ENCODE data around the gene FTCD. TPM values are rescaled to one million over a fixed set of nuclear protein-coding genes. Genes with fewer than 3 reads are reported as not detected.

The FTCD gene
- total RNA-seq, 1 donor from 2014 or later, result 0.30 TPM

- DNase-seq (ENCODE audit: low read depth), result no peak
Observed at GRCh38 chr21:46093668-46094400, 61.5 kb downstream of the FTCD start.

- DNase-seq (ENCODE audit: low read depth), result no peak
Observed at GRCh38 chr21:46092811-46093667, 62.3 kb downstream of the FTCD start.

GRCh38 chr21:46092026-46092764 is 63.2 kb downstream of the FTCD start:
- no peak for DNase-seq (ENCODE audit: low read depth)

- DNase-seq (ENCODE audit: low read depth), result no peak
Observed at GRCh38 chr21:46091631-46092025, 63.8 kb downstream of the FTCD start.

GRCh38 chr21:46091118-46091517 is 64.3 kb downstream of the FTCD start:
- no peak for DNase-seq (ENCODE audit: low read depth)

- no peak for DNase-seq (ENCODE audit: low read depth)
Observed at GRCh38 chr21:46089285-46089684, 66.1 kb downstream of the FTCD start.

GRCh38 chr21:46088189-46088588 is 67.2 kb downstream of the FTCD start:
- DNase-seq (ENCODE audit: low read depth), result no peak

- no peak for DNase-seq (ENCODE audit: low read depth)
Observed at GRCh38 chr21:46087641-46088040, 67.7 kb downstream of the FTCD start.

Other genes starting within 250 kb of the FTCD start
- 52.1 and 53.2 TPM in 2 replicates for gene COL6A1, start 173.8 kb downstream of the FTCD start, total RNA-seq
- 60.7 and 70.2 TPM in 2 replicates for gene COL6A2, start 57.5 kb downstream of the FTCD start, total RNA-seq
- 1.9 and 4.5 TPM in 2 replicates for gene SPATC1L, start 28.9 kb upstream of the FTCD start, total RNA-seq
- 34.2 and 80.6 TPM in 2 replicates for gene LSS, start 73.2 kb upstream of the FTCD start, total RNA-seq
- gene MCM3AP, start 130.0 kb upstream of the FTCD start, total RNA-seq, result 39.4 and 81.7 TPM in 2 replicates
- 3.1 and 9.0 TPM in 2 replicates for gene YBEY, start 130.8 kb upstream of the FTCD start, total RNA-seq
- 1.8 and 1.9 TPM in 2 replicates for gene C21orf58, start 168.3 kb upstream of the FTCD start, total RNA-seq
- gene PCNT, start 168.6 kb upstream of the FTCD start, total RNA-seq, result 14.4 and 27.1 TPM in 2 replicates